Thymus (tissue), 11 donors: ENCODE results near the gene MCMBP. TPM values are rescaled to one million over a fixed set of nuclear protein-coding genes. Genes with fewer than 3 reads are reported as not detected.

Source experiments
- DNase-seq, 9 donors: peaks; one replicate each; pipeline ENCODE4 v3.0.0-alpha.2; 2013; ENCODE audit warnings: low spot score in 9 of 9, low read depth in 6 of 9, missing footprints in 1 of 9
- H3K27ac ChIP-seq, 2 donors: one replicate each; pipeline ENCODE4 v1.5.1; 2013; ENCODE audit warnings: control low read depth in 1 of 2, low read depth in 1 of 2, low read length in 1 of 2, mild to moderate bottlenecking in 1 of 2, moderate library complexity in 1 of 2
- H3K27me3 ChIP-seq, 2 donors: one replicate each; pipeline ENCODE4 v1.5.1; 2013; ENCODE audit warnings: low read length in 1 of 2; ENCODE audit not compliant: control insufficient read depth in 2 of 2, insufficient read depth in 1 of 2
- H3K36me3 ChIP-seq, 2 donors: one replicate each; pipeline ENCODE4 v1.5.1; 2013; ENCODE audit warnings: low read length in 1 of 2, mild to moderate bottlenecking in 1 of 2, moderate library complexity in 1 of 2; ENCODE audit not compliant: control insufficient read depth in 2 of 2, insufficient read depth in 2 of 2
- H3K4me1 ChIP-seq, 2 donors: one replicate each; pipeline ENCODE4 v1.5.1; 2013; ENCODE audit warnings: low read length in 2 of 2; ENCODE audit not compliant: control insufficient read depth in 2 of 2, insufficient read depth in 2 of 2
- H3K4me3 ChIP-seq, 2 donors: one replicate each; pipeline ENCODE4 v1.5.1; 2013; ENCODE audit warnings: low read length in 2 of 2, control low read depth in 1 of 2, mild to moderate bottlenecking in 1 of 2
- H3K9me3 ChIP-seq, 2 donors: one replicate each; pipeline ENCODE4 v1.5.1; 2013; ENCODE audit warnings: low read length in 1 of 2, mild to moderate bottlenecking in 1 of 2; ENCODE audit not compliant: control insufficient read depth in 2 of 2, insufficient read depth in 1 of 2
- WGBS: extraction: QIAGEN DNeasy Blood & Tissue Kit; methylation state at CpG from one replicate; pipeline ENCODE4 v1.1.7; 2013; 5-methylcytosine and 5-hydroxymethylcytosine counted together
- polyA plus RNA-seq: library from polyadenylated mRNA; stranded (reverse); fragments of 200-250 nt; gene quantifications from one replicate; pipeline ENCODE4 v1.2.3, GENCODE V29; 2013
- total RNA-seq: library from RNA; stranded (reverse); fragments of 120-200 nt; gene quantifications from one replicate; pipeline ENCODE4 v1.2.4, GENCODE V29; 2013
- donor health status: healthy.

MCMBP gene
- total and polyA plus RNA-seq, 2 donors = 30.3 to 53.2 TPM

GRCh38 chr10:119865699-119866240 lies 6.9 kb downstream of the MCMBP start:
- H3K27me3 ChIP-seq = no peaks in the 10 kb centered on the region
- peaks cover 3 to 6% of the 10 kb centered on the region in 2 donors for H3K36me3 ChIP-seq
- H3K4me3 ChIP-seq = no peak overlapping the region
- H3K9me3 ChIP-seq = no peaks in the 10 kb centered on the region
- over 99% methylated on average over 6 of the region's 6 CpGs for WGBS
- H3K4me1 ChIP-seq = peaks cover 3 to 4% of the 10 kb centered on the region in 2 donors
- no peak overlapping the region for H3K27ac ChIP-seq
- DNase-seq = no peak

DNA sequence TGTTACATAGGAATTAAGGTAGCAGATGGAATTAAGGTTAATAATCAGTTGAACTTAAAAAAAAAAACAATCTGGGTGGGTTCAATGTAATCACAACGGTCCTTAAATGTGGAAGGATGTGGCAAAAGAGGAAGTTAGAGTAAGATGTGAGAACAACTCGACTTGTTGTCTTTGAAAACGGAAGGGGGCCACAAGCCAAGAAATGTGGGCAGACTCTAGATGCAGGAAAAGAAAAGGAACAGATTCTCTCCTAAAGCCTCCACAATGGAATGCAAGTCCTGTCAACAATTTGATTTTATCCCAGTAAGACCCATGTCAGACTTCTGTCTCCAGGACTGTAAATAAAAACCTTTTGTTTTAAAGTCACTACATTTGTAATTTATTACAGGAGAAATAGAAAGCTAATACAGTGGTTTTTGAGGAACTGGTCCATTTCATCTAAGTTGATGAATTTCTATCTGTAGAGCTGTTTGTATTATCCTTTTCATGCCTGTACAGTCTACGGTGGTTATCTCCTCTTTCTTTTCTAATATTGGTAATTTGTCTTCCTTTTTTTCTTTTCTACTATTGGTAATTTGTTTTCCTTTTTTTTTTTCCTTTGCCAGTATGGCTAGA lies 8.6 kb downstream of the MCMBP start:
- DNase-seq = no peak
- H3K4me1 ChIP-seq = peaks cover 3 to 4% of the 10 kb centered on the region in 2 donors
- H3K36me3 ChIP-seq = peaks cover 3 to 6% of the 10 kb centered on the region in 2 donors
- WGBS = 54% methylated on average over 4 of the region's 4 CpGs
- H3K4me3 ChIP-seq = no peak overlapping the region
- no peaks in the 10 kb centered on the region for H3K9me3 ChIP-seq
- H3K27ac ChIP-seq = no peak overlapping the region
- no peaks in the 10 kb centered on the region for H3K27me3 ChIP-seq

DNA sequence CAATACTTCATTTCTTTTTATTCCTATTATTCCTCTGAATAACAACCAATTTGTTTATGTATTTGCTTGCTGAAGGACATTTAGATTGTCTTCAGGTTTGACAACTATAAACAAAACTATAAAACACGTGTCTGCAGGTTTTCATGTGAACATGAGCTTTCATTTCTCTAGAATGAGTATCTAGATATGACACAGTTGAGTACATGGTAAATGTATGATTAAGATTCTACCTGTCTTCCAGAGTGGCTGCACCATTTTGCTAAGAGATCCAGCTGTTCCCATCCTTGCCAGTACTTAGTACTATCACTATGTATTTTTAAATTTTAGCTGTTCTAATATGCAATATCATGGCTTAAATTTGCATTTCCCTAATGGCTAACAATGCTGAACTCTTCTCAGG lies 10.1 kb downstream of the MCMBP start:
- 86% methylated on average over 1 of the region's 1 CpG for WGBS
- Histone ChIP-seq H3K27me3 (no peaks in the 10 kb centered on the region), H3K9me3 (no peaks in the 10 kb centered on the region), H3K4me1 (no peaks in the 10 kb centered on the region), H3K27ac (no peak overlapping the region), H3K36me3 (peaks cover 3 to 12% of the 10 kb centered on the region in 2 donors), H3K4me3 (no peak overlapping the region)
- DNase-seq = no peak

- WGBS = 93% methylated on average over 7 of the region's 7 CpGs
- peaks cover 6 to 15% of the 10 kb centered on the region in 2 donors for H3K36me3 ChIP-seq
- H3K4me3 ChIP-seq = no peak overlapping the region
- H3K4me1 ChIP-seq = no peaks in the 10 kb centered on the region
- H3K9me3 ChIP-seq = no peaks in the 10 kb centered on the region
- H3K27me3 ChIP-seq = no peaks in the 10 kb centered on the region
- no peak overlapping the region for H3K27ac ChIP-seq
- no peak for DNase-seq
These were observed 11.6 kb downstream of the MCMBP start for GRCh38 chr10:119860866-119861607.

- H3K4me1 ChIP-seq = no peaks in the 10 kb centered on the region
- no peak overlapping the region for H3K27ac ChIP-seq
- DNase-seq = peak in 7 of 9 donors; percentile 34 to 74 (median 41)
- no peak overlapping the region for H3K4me3 ChIP-seq
- H3K36me3 ChIP-seq = peaks cover 3 to 10% of the 10 kb centered on the region in 2 donors
- H3K9me3 ChIP-seq = no peaks in the 10 kb centered on the region
- no peaks in the 10 kb centered on the region for H3K27me3 ChIP-seq
- 97% methylated on average over 1 of the region's 1 CpG for WGBS
These were observed 13.0 kb downstream of the MCMBP start for GRCh38 chr10:119859420-119860258.

DNA sequence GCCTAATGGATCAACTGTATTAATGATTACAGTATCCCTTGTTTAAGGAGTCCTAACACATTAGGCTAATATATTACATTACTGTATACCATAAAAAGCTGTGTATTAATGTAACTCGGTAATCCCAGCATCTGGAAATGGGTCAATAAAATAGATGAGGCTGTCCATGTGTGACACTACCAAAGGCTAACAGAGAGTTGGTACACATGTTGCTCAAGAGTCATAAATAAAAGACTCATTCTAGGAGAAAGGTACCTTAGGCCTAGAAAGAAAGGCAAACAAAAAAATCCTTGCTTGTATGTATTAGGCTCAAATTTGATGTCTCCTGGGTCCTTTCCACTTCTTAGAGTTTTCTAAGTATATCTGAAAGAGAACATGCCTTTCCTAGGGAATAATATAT lies 14.6 kb downstream of the MCMBP start:
- Histone ChIP-seq H3K36me3 (peaks cover 14 to 22% of the 10 kb centered on the region in 2 donors), H3K27ac (no peak overlapping the region), H3K4me1 (no peaks in the 10 kb centered on the region), H3K9me3 (no peaks in the 10 kb centered on the region), H3K4me3 (no peak overlapping the region), H3K27me3 (no peaks in the 10 kb centered on the region)
- DNase-seq = no peak
- WGBS = 97% methylated on average over 1 of the region's 1 CpG

- DNase-seq = no peak
- 94% methylated on average over 1 of the region's 1 CpG for WGBS
- Histone ChIP-seq H3K4me3 (no peak overlapping the region), H3K9me3 (no peaks in the 10 kb centered on the region), H3K27ac (no peak overlapping the region), H3K4me1 (no peaks in the 10 kb centered on the region), H3K36me3 (peaks cover 30 to 60% of the 10 kb centered on the region in 2 donors), H3K27me3 (no peaks in the 10 kb centered on the region)
These were observed 19.1 kb downstream of the MCMBP start for GRCh38 chr10:119853574-119853973.

- 99% methylated on average over 6 of the region's 6 CpGs for WGBS
- H3K9me3 ChIP-seq = no peaks in the 10 kb centered on the region
- no peaks in the 10 kb centered on the region for H3K4me1 ChIP-seq
- H3K27ac ChIP-seq = no peak overlapping the region
- no peaks in the 10 kb centered on the region for H3K27me3 ChIP-seq
- H3K4me3 ChIP-seq = no peak overlapping the region
- no peak for DNase-seq
- peaks cover 30 to 59% of the 10 kb centered on the region in 2 donors for H3K36me3 ChIP-seq
These were observed 19.8 kb downstream of the MCMBP start for GRCh38 chr10:119852822-119853221.
